ENCODE results near the gene IGSF21.

IGSF21 gene

DNA sequence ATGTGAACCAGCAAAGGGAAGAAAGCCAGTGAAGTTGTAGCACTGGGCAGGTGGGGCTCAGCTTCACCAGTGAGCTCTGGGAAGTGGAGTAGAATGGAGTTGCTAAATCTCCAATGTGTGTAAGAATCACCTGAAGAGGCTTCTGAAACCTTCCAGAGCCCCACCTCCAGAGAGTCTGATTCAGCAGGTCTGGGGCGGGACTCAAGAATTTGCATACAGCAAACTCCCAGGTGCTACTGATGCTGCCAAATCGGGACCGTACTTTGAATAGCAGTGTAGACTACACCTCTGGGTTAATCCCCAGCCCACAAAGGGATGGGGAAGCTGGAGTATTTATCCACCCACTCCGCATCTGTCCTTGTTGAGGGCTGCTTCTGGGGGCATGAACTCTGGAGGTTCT is 154.3 kb downstream of the IGSF21 start:
- Histone ChIP-seq H3K36me3 (ENCODE audit: control insufficient read depth, low read length) (no peaks in the 10 kb centered on the region), H3K27ac (ENCODE audit: low read depth, low read length) (no peak overlapping the region), H3K79me2 (ENCODE audit: control insufficient read depth, low read length) (no peaks in the 10 kb centered on the region), H3F3A (ENCODE audit: control insufficient read depth, insufficient read depth) (no peaks in the 10 kb centered on the region), H3K4me1 (ENCODE audit: control insufficient read depth, low read length) (no peaks in the 10 kb centered on the region), H3K4me3 (ENCODE audit: low read length) (no peak overlapping the region), H3K27me3 (ENCODE audit: control insufficient read depth, low read length) (no peaks in the 10 kb centered on the region; the same call in 1 of the 2 replicates), H3K9me3 (ENCODE audit: control insufficient read depth, insufficient read depth, low read length) (no peaks in the 10 kb centered on the region), H3K4me2 (ENCODE audit: low read length) (no peak overlapping the region), H4K20me1 (ENCODE audit: control insufficient read depth, insufficient read depth, low read depth, low read length) (no peaks in the 10 kb centered on the region), H3K9me2 (replicated peaks; ENCODE audit: control insufficient read depth, low read length) (no peaks in the 10 kb centered on the region)
- TF ChIP-seq, protein P1, sequence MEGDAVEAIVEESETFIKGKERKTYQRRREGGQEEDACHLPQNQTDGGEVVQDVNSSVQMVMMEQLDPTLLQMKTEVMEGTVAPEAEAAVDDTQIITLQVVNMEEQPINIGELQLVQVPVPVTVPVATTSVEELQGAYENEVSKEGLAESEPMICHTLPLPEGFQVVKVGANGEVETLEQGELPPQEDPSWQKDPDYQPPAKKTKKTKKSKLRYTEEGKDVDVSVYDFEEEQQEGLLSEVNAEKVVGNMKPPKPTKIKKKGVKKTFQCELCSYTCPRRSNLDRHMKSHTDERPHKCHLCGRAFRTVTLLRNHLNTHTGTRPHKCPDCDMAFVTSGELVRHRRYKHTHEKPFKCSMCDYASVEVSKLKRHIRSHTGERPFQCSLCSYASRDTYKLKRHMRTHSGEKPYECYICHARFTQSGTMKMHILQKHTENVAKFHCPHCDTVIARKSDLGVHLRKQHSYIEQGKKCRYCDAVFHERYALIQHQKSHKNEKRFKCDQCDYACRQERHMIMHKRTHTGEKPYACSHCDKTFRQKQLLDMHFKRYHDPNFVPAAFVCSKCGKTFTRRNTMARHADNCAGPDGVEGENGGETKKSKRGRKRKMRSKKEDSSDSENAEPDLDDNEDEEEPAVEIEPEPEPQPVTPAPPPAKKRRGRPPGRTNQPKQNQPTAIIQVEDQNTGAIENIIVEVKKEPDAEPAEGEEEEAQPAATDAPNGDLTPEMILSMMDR (IDR thresholded peaks at IDR 0.05; ENCODE audit: low read depth, low read length, poor library complexity, severe bottlenecking) = no peak
- TF ChIP-seq EZH2phosphoT487 (IDR thresholded peaks at IDR 0.05; ENCODE audit: borderline replicate concordance, low read length) = no peak

DNA sequence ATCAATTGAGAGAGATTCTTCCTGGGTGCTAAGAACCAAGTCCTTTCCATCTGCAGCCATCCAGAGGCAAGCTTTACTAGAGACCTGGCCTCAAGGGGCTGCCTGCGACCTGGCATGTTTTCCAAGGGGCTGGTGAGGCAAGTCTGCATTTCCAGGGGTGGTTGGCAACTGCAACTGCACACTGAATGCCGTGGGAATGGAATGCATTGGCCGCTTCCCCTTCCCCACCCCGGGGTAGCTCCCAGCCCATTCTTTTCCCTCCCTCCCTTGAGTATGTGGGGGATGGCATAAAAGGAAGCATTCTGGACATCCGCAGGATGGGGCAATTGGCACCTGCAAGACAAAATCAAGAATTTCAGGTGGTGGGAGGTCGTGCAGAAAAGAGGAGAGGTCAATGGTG is 155.1 kb downstream of the IGSF21 start:
- no peaks in the 10 kb centered on the region for H3K9me3 ChIP-seq (ENCODE audit: control insufficient read depth, insufficient read depth, low read length)
- no peaks in the 10 kb centered on the region for H4K20me1 ChIP-seq (ENCODE audit: control insufficient read depth, insufficient read depth, low read depth, low read length)
- H3K27me3 ChIP-seq (ENCODE audit: control insufficient read depth, low read length) = no peaks in the 10 kb centered on the region; the same call in 1 of the 2 replicates
- TF ChIP-seq, protein P1 (IDR thresholded peaks at IDR 0.05; ENCODE audit: low read depth, low read length, poor library complexity, severe bottlenecking) = no peak
- TF ChIP-seq EZH2phosphoT487 (IDR thresholded peaks at IDR 0.05; ENCODE audit: borderline replicate concordance, low read length) = no peak
- H3K27ac ChIP-seq (ENCODE audit: low read depth, low read length) = no peak overlapping the region
- no peaks in the 10 kb centered on the region for H3K79me2 ChIP-seq (ENCODE audit: control insufficient read depth, low read length)
- no peaks in the 10 kb centered on the region for H3F3A ChIP-seq (ENCODE audit: control insufficient read depth, insufficient read depth)
- no peaks in the 10 kb centered on the region for H3K9me2 ChIP-seq (replicated peaks; ENCODE audit: control insufficient read depth, low read length)
- H3K4me3 ChIP-seq (ENCODE audit: low read length) = no peak overlapping the region
- no peak overlapping the region for H3K4me2 ChIP-seq (ENCODE audit: low read length)
- no peaks in the 10 kb centered on the region for H3K4me1 ChIP-seq (ENCODE audit: control insufficient read depth, low read length)
- H3K36me3 ChIP-seq (ENCODE audit: control insufficient read depth, low read length) = no peaks in the 10 kb centered on the region

DNA sequence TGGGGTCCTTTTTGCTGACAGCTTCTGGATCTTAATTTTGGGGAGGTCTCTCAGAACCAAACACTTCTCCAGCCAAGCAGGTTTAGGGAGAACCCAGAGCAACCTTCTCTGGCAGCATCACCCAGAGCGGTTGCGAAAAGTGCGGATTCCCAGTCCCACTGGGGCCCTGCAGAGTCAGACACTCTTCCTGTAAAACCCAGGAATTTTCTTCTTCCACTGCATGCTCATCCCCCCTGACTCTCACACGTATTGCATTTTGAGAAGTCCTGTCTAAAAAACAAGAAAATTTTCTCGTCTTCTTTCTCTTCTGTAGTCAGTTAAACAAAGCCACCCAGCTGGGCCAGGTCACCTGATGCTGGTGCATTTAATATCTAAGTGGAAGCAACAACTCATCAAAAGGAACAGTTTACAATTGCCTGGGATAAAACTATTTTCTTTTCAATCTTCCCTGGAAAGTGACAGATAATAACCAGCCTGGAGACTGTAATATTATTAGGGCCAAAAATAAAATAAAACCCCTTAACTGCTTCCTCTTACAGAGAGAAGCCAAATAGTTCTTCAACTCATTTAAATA is 156.0 kb downstream of the IGSF21 start:
- Histone ChIP-seq H3K27ac (ENCODE audit: low read depth, low read length) (no peak overlapping the region), H4K20me1 (ENCODE audit: control insufficient read depth, insufficient read depth, low read depth, low read length) (no peaks in the 10 kb centered on the region), H3F3A (ENCODE audit: control insufficient read depth, insufficient read depth) (no peaks in the 10 kb centered on the region), H3K4me2 (ENCODE audit: low read length) (no peak overlapping the region), H3K4me1 (ENCODE audit: control insufficient read depth, low read length) (no peaks in the 10 kb centered on the region), H3K79me2 (ENCODE audit: control insufficient read depth, low read length) (no peaks in the 10 kb centered on the region), H3K9me2 (replicated peaks; ENCODE audit: control insufficient read depth, low read length) (no peaks in the 10 kb centered on the region), H3K36me3 (ENCODE audit: control insufficient read depth, low read length) (no peaks in the 10 kb centered on the region), H3K27me3 (ENCODE audit: control insufficient read depth, low read length) (no peaks in the 10 kb centered on the region; the same call in 1 of the 2 replicates), H3K4me3 (ENCODE audit: low read length) (no peak overlapping the region), H3K9me3 (ENCODE audit: control insufficient read depth, insufficient read depth, low read length) (no peaks in the 10 kb centered on the region)
- TF ChIP-seq, protein P1 (IDR thresholded peaks at IDR 0.05; ENCODE audit: low read depth, low read length, poor library complexity, severe bottlenecking) = no peak
- TF ChIP-seq EZH2phosphoT487 (IDR thresholded peaks at IDR 0.05; ENCODE audit: borderline replicate concordance, low read length) = no peak
